Neural cell (in vitro differentiated cells): ENCODE data around the gene CAMLG. TPM values are rescaled to one million over a fixed set of nuclear protein-coding genes. Genes with fewer than 3 reads are reported as not detected.
"Not testable (repeated sequence)": the region's sequence is repeated elsewhere in the genome, so short reads cannot be mapped to it uniquely, and the experiment has no call there.

Source experiments
- H2AFZ ChIP-seq: fragments of 200-600, 300-800 bp; sonication (generic), shearing (Covaris generic); 2 replicates; pipeline ENCODE4 v1.6.0; 2014; ENCODE audit warnings: low read depth, mild to moderate bottlenecking, antibody characterized with exemption, low read length, moderate library complexity
- H3F3A ChIP-seq: fragments of 200-600 bp; shearing (Covaris generic); 2 replicates; pipeline ENCODE4 v1.6.1; 2016; ENCODE audit warnings: mild to moderate bottlenecking, moderate library complexity, mixed read lengths, antibody characterized with exemption, low read length; ENCODE audit not compliant: insufficient read depth, poor library complexity, severe bottlenecking
- H3K27ac ChIP-seq: fragments of 200-600, 300-800 bp; sonication (generic), shearing (Covaris generic); 2 replicates; pipeline ENCODE4 v1.5.1; 2014; ENCODE audit warnings: mild to moderate bottlenecking, low read length, moderate library complexity
- H3K27me3 ChIP-seq: fragments of 300-800, 200-600 bp; sonication (generic), shearing (Covaris generic); 2 replicates; pipeline ENCODE4 v1.6.0; 2014; ENCODE audit warnings: mild to moderate bottlenecking, low read depth, low read length, moderate library complexity; ENCODE audit not compliant: insufficient read depth
- H3K36me3 ChIP-seq: fragments of 300-800, 200-600 bp; sonication (generic), shearing (Covaris generic); 2 replicates; pipeline ENCODE4 v1.5.1; 2014; ENCODE audit warnings: mild to moderate bottlenecking, antibody characterized with exemption, low read length, moderate library complexity; ENCODE audit not compliant: insufficient read depth
- H3K4me2 ChIP-seq: fragments of 300-800, 200-600 bp; sonication (generic), shearing (Covaris generic); 2 replicates; pipeline ENCODE4 v1.6.0; 2014; ENCODE audit warnings: mild to moderate bottlenecking, low read length
- H3K4me3 ChIP-seq: fragments of 300-800, 200-600 bp; sonication (generic), shearing (Covaris generic); 2 replicates; pipeline ENCODE4 v1.5.1; 2014; ENCODE audit warnings: mild to moderate bottlenecking, low read length, moderate library complexity
- H3K79me2 ChIP-seq: fragments of 200-600 bp; shearing (Covaris generic); replicated peaks from 2 replicates; pipeline ENCODE4 v1.6.0; 2014; ENCODE audit warnings: mild to moderate bottlenecking, low read length, moderate library complexity; ENCODE audit not compliant: insufficient read depth
- H3K9ac ChIP-seq: fragments of 300-800, 200-600 bp; sonication (generic), shearing (Covaris generic); 2 replicates; pipeline ENCODE4 v1.6.1; 2016; ENCODE audit warnings: mild to moderate bottlenecking, low read length, mixed read lengths
- H3K9me2 ChIP-seq: fragments of 200-600 bp; shearing (Covaris generic); 2 replicates; pipeline ENCODE4 v1.6.1; 2016; ENCODE audit warnings: mild to moderate bottlenecking, low read length, mixed read lengths; ENCODE audit not compliant: insufficient read depth
- H3K9me3 ChIP-seq: fragments of 200-600, 300-800 bp; sonication (generic), shearing (Covaris generic); 2 replicates; pipeline ENCODE4 v1.6.1; 2016; ENCODE audit warnings: mild to moderate bottlenecking, mixed run types, low read length, moderate library complexity, mixed read lengths
- H4K20me1 ChIP-seq: fragments of 200-600 bp; shearing (Covaris generic); 2 replicates; pipeline ENCODE4 v1.6.1; 2016; ENCODE audit warnings: mild to moderate bottlenecking, mixed run types; ENCODE audit not compliant: insufficient read depth
- EP300 ChIP-seq: fragments of 450-650 bp; conservative IDR thresholded peaks from 2 replicates; pipeline ENCODE4 v1.6.1; 2014; ENCODE audit warnings: antibody characterized with exemption, mild to moderate bottlenecking, moderate library complexity; ENCODE audit not compliant: poor library complexity, severe bottlenecking
- EZH2 ChIP-seq: fragments of 200-600, 300-800 bp; shearing (Covaris generic), sonication (generic); IDR thresholded peaks from 2 replicates; pipeline ENCODE4 v1.6.1; 2014; ENCODE audit warnings: antibody characterized with exemption, low read length, borderline replicate concordance, mild to moderate bottlenecking; ENCODE audit not compliant: insufficient read depth, poor library complexity, severe bottlenecking
- MXI1 ChIP-seq: fragments of 450-650 bp; conservative IDR thresholded peaks from 2 replicates; pipeline ENCODE4 v1.6.1; 2014; ENCODE audit warnings: antibody characterized with exemption, mild to moderate bottlenecking; ENCODE audit not compliant: poor library complexity, severe bottlenecking
- POLR2AphosphoS5 ChIP-seq: IDR thresholded peaks from 2 replicates; pipeline ENCODE4 v1.6.1; 2012
- RAD21 ChIP-seq: fragments of 450-650 bp; conservative IDR thresholded peaks from 2 replicates; pipeline ENCODE4 v1.6.1; 2014; ENCODE audit warnings: antibody characterized with exemption, mild to moderate bottlenecking, moderate library complexity
- REST ChIP-seq: IDR thresholded peaks from 2 replicates; pipeline ENCODE4 v1.6.1; 2012; ENCODE audit warnings: borderline replicate concordance
- SMC3 ChIP-seq: fragments of 450-650 bp; conservative IDR thresholded peaks from 2 replicates; pipeline ENCODE4 v1.6.1; 2014; ENCODE audit warnings: antibody characterized with exemption, mild to moderate bottlenecking, moderate library complexity; ENCODE audit not compliant: poor library complexity
- TAF1 ChIP-seq: IDR thresholded peaks from 2 replicates; pipeline ENCODE4 v1.6.1; 2012; ENCODE audit warnings: low read depth
- polyA minus RNA-seq: library from RNA; depleted of rRNA, polyadenylated mRNA; stranded (reverse); fragments of >200 nt; gene quantifications from 2 replicates; pipeline ENCODE4 v1.2.3, GENCODE V29; 2014
- polyA plus RNA-seq: library from polyadenylated mRNA; depleted of rRNA; stranded (reverse); fragments of >200 nt; gene quantifications from 2 replicates; pipeline ENCODE4 v1.2.3, GENCODE V29; 2014
- TF ChIP-seq, protein P1 (sequence below): fragments of 450-650 bp; IDR thresholded peaks from 2 replicates; pipeline ENCODE4 v1.5.1; 2014; ENCODE audit warnings: antibody characterized with exemption, mild to moderate bottlenecking, moderate library complexity; ENCODE audit not compliant: poor library complexity, severe bottlenecking

CAMLG gene
- polyA plus RNA-seq (79.0 and 104 TPM in 2 replicates), polyA minus RNA-seq (61.7 and 63.1 TPM in 2 replicates)

GRCh38 chr5:134738133-134738962, at the start of gene CAMLG:
CAMLG (plus strand) TSS chr5:134738548; CDS start chr5:134738621, 73 bp downstream.
- peak within 1 kb of the TSS; percentile 74 for H3K4me3 ChIP-seq
- H3K4me2 ChIP-seq = peak within 1 kb of the TSS; percentile 66
- peaks cover 7% of the 10 kb centered on the region for H3F3A ChIP-seq
- no peaks in the 10 kb centered on the region for H3K9me2 ChIP-seq
- H3K9me3 ChIP-seq = no peaks in the 10 kb centered on the region
- H3K79me2 ChIP-seq = peaks cover 31% of the 10 kb centered on the region
- H4K20me1 ChIP-seq = no peaks in the 10 kb centered on the region
- TF ChIP-seq RAD21 (peak; percentile 59), POLR2AphosphoS5 (peak; percentile 100), SMC3 (peak; percentile 72), EP300 (peak; percentile 31), EZH2 (no peak), REST (peak; percentile 84), TAF1 (no peak), MXI1 (peak; percentile 64)
- TF ChIP-seq, protein P1, sequence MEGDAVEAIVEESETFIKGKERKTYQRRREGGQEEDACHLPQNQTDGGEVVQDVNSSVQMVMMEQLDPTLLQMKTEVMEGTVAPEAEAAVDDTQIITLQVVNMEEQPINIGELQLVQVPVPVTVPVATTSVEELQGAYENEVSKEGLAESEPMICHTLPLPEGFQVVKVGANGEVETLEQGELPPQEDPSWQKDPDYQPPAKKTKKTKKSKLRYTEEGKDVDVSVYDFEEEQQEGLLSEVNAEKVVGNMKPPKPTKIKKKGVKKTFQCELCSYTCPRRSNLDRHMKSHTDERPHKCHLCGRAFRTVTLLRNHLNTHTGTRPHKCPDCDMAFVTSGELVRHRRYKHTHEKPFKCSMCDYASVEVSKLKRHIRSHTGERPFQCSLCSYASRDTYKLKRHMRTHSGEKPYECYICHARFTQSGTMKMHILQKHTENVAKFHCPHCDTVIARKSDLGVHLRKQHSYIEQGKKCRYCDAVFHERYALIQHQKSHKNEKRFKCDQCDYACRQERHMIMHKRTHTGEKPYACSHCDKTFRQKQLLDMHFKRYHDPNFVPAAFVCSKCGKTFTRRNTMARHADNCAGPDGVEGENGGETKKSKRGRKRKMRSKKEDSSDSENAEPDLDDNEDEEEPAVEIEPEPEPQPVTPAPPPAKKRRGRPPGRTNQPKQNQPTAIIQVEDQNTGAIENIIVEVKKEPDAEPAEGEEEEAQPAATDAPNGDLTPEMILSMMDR = peak; percentile 86
- peak within 1 kb of the TSS; percentile 66 for H2AFZ ChIP-seq
- H3K9ac ChIP-seq = peak within 1 kb of the TSS; percentile 92
- no peaks in the 10 kb centered on the region for H3K36me3 ChIP-seq
- peak within 1 kb of the TSS; percentile 87 for H3K27ac ChIP-seq
- H3K27me3 ChIP-seq = no peaks in the 10 kb centered on the region

DNA sequence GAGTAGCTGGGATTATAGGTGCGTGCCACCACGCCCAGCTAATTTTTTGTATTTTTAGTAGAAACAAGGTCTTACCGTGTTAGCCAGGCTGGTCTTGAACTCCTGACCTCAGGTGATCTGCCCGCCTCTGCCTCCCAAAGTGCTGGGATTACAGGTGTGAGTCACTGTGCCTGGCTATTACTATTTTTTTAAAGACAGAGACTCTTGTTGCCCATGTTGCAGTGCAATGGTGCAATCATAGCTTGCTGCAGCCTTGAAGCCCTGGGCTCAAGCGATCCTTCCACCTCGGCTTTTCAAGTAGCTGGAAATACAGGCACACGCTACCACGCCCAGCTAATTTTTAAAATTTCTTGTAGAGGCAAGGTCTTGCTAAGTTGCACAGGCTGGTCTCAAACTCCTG, 48.2 kb upstream of the CAMLG start:
- not testable (repeated sequence) for H3K27ac ChIP-seq, H4K20me1 ChIP-seq, H3K4me2 ChIP-seq, H3F3A ChIP-seq, H3K79me2 ChIP-seq, H2AFZ ChIP-seq, H3K4me3 ChIP-seq, H3K27me3 ChIP-seq, H3K9me2 ChIP-seq, H3K9me3 ChIP-seq, H3K9ac ChIP-seq, H3K36me3 ChIP-seq
